AML-193 (cell line): ENCODE measurements around the gene ETHE1.

Experiments used
- DNase-seq, 2 experiments: peaks; one replicate each; lab custom pipeline; 2025; lab: John Stamatoyannopoulos, UW

The ETHE1 gene

DNA sequence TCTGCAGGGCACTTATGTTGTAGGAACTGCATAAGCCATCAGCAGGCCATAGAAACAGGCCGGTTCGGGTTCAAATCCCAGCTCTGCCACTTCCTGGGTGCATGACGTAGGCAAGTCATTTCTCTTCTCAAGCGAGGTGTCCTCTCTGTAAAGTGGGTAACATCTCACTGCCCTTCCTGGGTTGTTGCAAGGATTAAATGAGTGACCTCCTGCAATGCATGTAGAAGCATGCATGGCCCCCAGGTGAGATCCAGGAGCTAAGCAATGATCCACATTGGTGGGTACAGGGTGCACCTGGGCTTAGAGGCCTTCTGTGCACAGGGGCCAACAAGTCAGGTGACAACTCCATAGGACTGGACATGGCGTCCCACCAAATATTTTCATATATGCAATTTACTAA, 36.2 kb downstream of the ETHE1 start:
- no peak for DNase-seq

DNA sequence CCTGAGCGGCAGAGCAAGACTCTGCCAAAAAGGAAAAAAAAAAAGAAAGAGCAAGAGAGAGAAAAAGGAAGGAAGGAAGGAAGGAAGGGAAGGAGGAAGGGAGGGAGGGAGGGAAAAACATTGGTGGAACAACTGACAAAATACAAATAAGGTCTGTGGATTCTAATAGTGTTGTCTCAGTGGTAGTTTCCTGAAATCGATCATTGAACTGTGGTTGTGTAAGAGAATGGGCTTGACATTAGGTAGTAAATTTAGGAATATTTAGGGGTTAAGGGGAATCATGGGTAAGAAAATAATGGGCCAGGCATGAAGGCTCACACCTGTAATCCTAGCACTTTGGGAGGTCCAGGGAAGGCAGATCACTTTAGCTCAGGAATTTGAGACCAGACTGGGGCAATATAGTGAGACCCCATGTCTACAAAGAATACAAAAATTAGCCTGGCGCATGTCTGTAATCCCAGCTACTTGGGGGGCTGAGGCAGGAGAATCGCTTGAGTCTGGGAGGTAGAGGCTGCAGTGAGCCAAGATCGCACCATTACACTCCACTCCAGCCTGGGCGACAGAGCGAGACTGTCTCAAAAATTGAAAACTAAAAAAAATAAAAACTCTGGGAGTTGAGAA, 36.9 kb downstream of the ETHE1 start:
- DNase-seq: no peak

DNA sequence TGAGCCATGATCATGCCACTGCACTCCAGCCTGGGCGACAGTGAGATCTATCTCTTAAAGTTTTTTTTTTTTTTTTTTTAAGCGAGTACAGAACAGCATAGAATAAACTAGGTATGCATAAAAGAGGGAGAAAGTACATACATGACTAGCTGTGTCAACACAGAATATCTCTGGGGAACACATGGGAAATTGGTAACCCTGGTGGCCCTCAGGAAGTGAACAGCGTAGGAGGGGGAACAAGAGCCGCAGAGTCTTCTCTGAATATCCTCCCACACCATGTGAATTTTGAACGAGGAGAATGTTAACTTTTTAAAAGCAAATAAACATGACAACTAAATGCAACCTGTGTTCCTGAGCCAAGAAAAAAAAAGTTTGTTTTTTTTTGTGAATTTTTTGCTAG, 37.7 kb downstream of the ETHE1 start:
- no peak for DNase-seq

GRCh38 chr19:43488179-43488578, 38.8 kb downstream of the ETHE1 start:
- no peak for DNase-seq

GRCh38 chr19:43486412-43486811, 40.6 kb downstream of the ETHE1 start:
- no peak for DNase-seq

- no peak for DNase-seq
Observed at GRCh38 chr19:43485951-43486350, 41.0 kb downstream of the ETHE1 start.

DNA sequence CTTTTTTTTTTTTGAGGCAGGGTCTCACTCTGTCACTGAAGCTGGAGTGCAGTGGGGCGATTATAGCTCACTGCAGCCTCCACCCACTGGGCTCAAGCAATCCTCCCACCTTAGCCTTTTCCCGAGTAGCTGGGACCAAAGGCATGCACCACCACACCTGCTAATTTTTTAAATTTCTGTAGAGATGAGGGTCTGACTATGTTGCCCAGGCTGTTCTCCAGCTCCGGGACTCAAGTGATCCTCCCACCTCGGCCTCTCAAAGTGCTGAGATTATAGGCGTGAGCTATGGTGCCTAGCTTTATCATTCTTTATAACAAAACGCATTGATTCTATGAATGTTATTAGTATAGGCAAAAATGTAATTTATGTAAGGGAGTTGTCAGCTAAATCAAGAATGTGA, 43.7 kb downstream of the ETHE1 start:
- DNase-seq: no peak

- no peak for DNase-seq
Observed at GRCh38 chr19:43482193-43482592, 44.8 kb downstream of the ETHE1 start.

DNA sequence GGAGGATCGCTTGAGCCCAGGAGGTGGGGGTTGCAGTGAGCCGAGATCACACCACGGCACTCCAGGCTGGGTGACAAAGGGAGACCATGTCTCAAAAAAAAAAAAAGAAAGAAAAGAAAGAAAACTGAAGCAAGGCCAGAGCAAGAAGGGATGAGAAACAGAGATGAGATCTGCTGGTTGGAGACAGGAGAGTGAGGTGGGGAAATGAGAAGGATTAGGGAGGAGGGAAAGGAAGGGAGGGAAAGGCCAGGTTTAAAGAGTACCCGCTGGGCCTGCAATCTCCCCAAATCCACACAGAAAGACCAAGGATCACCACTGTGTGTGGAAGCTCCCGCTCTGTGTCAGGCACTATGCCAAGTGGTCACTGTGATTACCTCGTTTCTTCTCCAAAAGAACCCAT, 45.3 kb downstream of the ETHE1 start:
- no peak for DNase-seq

DNA sequence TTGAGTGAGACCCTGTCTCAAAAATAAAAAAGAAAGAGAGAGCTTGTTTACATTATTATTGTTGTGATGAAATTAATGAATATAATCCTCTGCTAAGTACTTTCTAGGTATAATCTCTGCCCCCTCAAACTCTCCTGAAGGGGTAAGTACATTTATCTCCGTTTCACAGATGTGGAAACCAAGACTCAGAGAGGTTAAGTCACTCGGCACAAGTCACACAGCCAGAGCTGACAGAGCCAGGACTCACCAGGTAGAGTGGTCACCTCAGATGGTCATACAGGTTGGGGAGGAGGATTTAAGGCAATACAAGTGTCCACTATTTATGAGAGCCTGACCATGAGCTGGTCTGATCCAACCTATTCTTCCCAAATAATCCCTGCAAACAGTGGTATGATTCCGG, 46.4 kb downstream of the ETHE1 start:
- DNase-seq: no peak

DNA sequence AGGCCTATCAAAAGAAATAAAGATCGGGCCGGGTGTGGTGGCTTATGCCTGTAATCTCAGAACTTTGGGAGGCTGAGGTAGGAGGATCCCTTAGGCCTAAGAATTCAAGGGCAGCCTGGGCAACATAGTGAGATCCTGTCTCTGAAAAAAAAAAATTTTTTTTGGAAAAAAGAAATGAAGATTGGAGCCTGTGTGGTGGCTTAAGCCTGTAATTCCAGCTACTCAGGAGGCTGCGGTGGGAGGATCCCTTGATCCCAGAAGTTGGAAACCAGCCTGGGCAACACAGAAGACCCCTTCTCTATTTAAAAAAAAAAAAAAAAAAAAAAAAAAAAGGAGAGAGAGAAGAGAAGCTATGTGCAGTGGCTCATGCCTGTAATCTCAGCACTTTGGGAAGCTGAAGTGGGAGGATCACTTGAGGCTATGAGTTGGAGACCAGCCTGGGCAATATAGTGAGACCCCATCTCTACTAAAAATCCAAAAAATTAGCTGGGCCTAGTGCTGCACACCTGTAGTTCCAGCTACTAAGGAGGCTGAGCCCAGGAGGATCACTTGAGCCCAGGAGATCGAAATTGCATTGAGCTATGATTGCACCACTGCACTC, 46.9 kb downstream of the ETHE1 start:
- no peak for DNase-seq

DNA sequence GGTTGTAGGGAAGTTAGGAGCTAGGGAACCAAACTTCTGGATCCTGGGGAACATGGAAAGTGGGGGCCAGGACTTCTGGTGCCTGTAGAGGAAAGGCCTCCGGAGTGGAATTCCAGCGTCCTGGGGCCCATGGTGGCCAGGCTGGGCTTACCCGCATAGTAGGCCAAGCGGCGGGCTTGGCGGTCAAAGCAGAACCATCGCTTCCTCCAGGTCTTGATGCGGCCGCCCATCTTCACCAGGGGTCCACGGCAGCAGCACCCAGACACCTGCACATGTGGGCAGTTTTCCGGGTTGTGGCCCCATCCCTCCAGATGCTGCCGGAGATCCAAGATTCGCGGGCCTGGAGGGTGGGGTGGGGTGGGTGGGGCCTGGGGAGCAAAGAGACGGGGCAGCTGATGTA, 47.8 kb downstream of the ETHE1 start:
- DNase-seq: no peak

DNA sequence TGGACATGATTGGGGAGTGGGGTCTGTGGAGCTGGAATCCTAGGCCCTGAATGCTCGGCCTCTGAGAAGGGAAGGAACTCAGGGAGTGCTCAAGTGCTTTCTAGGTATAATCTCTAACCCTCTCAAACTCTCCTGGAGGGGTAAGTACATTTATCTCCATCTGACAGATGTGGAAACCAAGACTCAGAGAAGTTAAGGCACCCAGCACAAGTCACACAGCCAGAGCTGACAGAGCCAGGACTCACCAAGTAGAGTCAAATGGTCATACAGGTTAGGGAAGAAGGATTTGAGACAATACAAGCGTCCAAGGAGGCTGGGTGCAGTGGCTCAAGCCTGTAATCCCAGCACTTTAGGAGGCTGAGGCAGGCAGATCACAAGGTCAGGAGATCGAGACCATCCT, 48.7 kb downstream of the ETHE1 start:
- no peak for DNase-seq

GRCh38 chr19:43476606-43477005, 50.4 kb downstream of the ETHE1 start:
- no peak for DNase-seq

DNA sequence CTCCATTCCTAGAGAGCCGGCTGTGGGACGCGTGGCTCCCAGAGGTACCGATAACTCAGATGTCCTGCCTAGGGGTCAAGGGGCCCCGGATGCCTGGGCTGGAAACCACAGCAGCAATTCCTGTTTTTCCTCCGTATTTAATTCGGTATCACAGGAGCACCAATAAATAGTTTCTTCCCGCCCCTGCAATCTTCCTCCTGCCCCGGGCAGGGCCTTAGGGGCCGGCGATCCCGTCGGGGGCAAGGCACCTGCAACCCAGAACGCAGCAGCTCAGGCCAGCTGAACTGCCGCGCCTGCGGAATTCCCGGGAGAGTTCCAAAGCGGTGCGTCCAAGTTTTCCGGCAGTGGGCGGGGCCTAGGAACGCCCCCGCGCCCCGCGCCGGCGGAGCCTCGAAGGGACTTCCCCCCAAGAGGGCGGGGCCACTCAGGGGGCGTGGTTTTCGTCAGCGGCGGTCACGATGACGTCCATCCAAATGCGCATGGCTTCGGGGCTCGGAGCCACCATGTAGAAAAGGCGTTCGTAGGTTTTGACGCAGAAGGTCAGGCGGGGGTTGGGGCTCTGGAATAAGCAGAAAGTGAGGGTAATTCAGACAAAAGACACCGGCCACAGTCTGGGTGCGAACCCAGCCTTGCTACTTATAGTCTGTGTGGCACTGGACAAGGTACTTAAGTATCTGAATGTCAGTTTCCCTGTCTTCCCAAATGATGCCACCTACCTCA, 51.9 kb downstream of the ETHE1 start:
- no peak for DNase-seq

- no peak for DNase-seq
Observed at GRCh38 chr19:43474487-43474886, 52.5 kb downstream of the ETHE1 start.

- no peak for DNase-seq
Observed at GRCh38 chr19:43471091-43471490, 55.9 kb downstream of the ETHE1 start.

GRCh38 chr19:43470288-43470687, 56.7 kb downstream of the ETHE1 start:
- no peak for DNase-seq

DNA sequence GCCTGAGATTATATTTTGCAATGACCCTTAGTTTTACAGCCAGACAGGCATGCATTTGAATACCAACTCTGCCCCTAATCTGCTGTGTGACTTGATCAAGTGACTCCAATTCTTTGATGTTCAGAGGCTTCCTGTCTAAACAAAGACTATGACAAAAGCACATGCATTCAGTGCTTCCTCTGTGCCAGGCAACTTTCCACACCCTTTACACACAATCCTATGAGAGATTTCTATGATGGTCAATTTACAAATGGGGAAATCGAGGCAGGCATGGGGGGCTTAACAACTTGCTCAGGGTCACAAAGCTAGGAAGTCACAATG, 57.9 kb downstream of the ETHE1 start:
- no peak for DNase-seq

GRCh38 chr19:43468354-43469159, 58.4 kb downstream of the ETHE1 start:
- DNase-seq: no peak

GRCh38 chr19:43467730-43468129, 59.3 kb downstream of the ETHE1 start:
- DNase-seq: peak; percentile 30 to 43

DNA sequence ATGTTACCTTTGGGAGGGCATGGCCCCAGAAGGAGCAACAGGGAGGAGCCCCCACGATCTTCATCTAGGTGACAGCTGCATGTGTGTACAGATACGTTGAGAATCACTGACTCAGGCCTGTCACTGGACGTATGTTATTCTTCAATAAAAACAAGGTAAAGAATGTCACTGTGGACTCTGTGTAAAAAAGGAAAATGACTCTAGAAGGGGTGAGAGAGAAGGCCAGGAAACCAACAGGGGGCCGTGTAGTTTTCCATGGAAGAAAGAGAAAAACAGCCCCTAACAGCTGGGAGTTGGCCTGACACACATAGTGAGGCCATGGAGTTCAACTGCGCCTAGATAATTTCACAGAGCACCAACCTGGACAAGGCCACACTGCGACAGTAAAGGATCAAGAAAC, 59.7 kb downstream of the ETHE1 start:
- no peak for DNase-seq

DNA sequence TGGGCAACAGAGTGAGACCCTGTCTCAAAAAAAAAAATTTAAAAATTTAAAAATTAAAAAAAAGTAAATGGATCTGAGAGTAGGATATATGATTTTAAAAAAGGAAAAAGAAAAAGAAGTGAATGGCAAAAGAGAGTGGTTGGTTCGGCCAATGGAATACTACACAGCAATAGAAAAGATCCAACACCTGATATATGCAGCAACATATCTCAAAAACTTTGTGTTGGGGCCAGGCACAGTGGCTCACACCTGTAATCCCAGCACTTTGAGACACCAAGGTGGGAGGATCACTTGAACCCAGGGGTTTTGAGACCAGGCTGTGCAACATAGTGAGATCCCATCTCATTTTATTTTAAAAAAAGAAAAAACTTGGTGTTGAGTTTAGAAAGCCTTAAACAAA, 60.2 kb downstream of the ETHE1 start:
- DNase-seq: no peak
